CD4-positive, CD25-positive, alpha-beta regulatory T cell (primary cell): Measurements from ENCODE around the gene LRP1-AS. TPM values are rescaled to one million over a fixed set of nuclear protein-coding genes. Genes with fewer than 3 reads are reported as not detected.

Source experiments
- ATAC-seq, 2 donors: fragments of 150-1000 bp; cut with Tn5 transposase; one replicate each; pipeline ENCODE4 v1.10.0; 2021; ENCODE audit warnings: low read depth in 2 of 2, moderate number of reproducible peaks in 2 of 2, moderate library complexity in 1 of 2
- DNase-seq, 3 donors: peaks; one replicate each; pipeline versions ENCODE4 v3.0.0 to v3.0.0-alpha.2; 2012 to 2022; ENCODE audit warnings: mixed read lengths in 1 of 3
- H3K27ac ChIP-seq: one replicate; pipeline ENCODE4 v1.7.0; 2013; ENCODE audit warnings: mild to moderate bottlenecking, low read length; ENCODE audit not compliant: insufficient read depth, poor library complexity, severe bottlenecking
- H3K27me3 ChIP-seq: one replicate; pipeline ENCODE4 v1.7.0; 2013; ENCODE audit warnings: low read length; ENCODE audit not compliant: control insufficient read depth, insufficient read depth
- H3K36me3 ChIP-seq: one replicate; pipeline ENCODE4 v1.7.0; 2013; ENCODE audit warnings: mild to moderate bottlenecking, low read length, moderate library complexity; ENCODE audit not compliant: control insufficient read depth, insufficient read depth
- H3K4me1 ChIP-seq: 2 replicates; pipeline ENCODE4 v1.7.0; 2013; ENCODE audit warnings: mild to moderate bottlenecking, low read length; ENCODE audit not compliant: insufficient read depth, control insufficient read depth, poor library complexity, severe bottlenecking
- H3K4me3 ChIP-seq: one replicate; pipeline ENCODE4 v1.7.0; 2013; ENCODE audit warnings: low read depth, mild to moderate bottlenecking, low read length, moderate library complexity
- H3K9me3 ChIP-seq, 2 experiments: 1 replicate in 1 of 2; 2 replicates in 1 of 2; pipeline ENCODE4 v1.7.0; 2013; ENCODE audit warnings: low read length in 2 of 2, mild to moderate bottlenecking in 1 of 2, moderate library complexity in 1 of 2; ENCODE audit not compliant: control insufficient read depth in 2 of 2
- H3K27ac Mint-ChIP-seq, 3 donors: one replicate each; pipeline ENCODE4 v1.8.0; 2020 to 2022; ENCODE audit warnings: mild to moderate bottlenecking in 3 of 3, mixed read lengths in 3 of 3, moderate library complexity in 2 of 3
- H3K27me3 Mint-ChIP-seq: one replicate; pipeline ENCODE4 v1.8.0; 2022; ENCODE audit warnings: mild to moderate bottlenecking, mixed read lengths
- H3K36me3 Mint-ChIP-seq: one replicate; pipeline ENCODE4 v1.8.0; 2020; ENCODE audit warnings: mixed read lengths
- H3K4me1 Mint-ChIP-seq, 4 donors: one replicate each; pipeline ENCODE4 v1.8.0; 2020 to 2022; ENCODE audit warnings: mixed read lengths in 4 of 4, mild to moderate bottlenecking in 1 of 4
- H3K4me3 Mint-ChIP-seq, 4 donors: one replicate each; pipeline ENCODE4 v1.8.0; 2020 to 2022; ENCODE audit warnings: mild to moderate bottlenecking in 4 of 4, mixed read lengths in 4 of 4, moderate library complexity in 3 of 4
- H3K9me3 Mint-ChIP-seq, 7 donors: one replicate each; pipeline ENCODE4 v1.8.0; 2020 to 2022; ENCODE audit warnings: mixed read lengths in 7 of 7, mild to moderate bottlenecking in 3 of 7, moderate library complexity in 2 of 7
- polyA plus RNA-seq, 4 donors: library from polyadenylated mRNA; unstranded; fragments of 300-500 nt; fragmentation: Illumina TruSeq; gene quantifications; one replicate each; pipeline ENCODE4 v1.2.3, GENCODE V29; 2021
- total RNA-seq: library from RNA; stranded (reverse); gene quantifications from one replicate; pipeline ENCODE4 v1.2.3, GENCODE V29; 2022

The LRP1-AS gene
- total and polyA plus RNA-seq, 5 donors from 2014 or later: not detected

DNA sequence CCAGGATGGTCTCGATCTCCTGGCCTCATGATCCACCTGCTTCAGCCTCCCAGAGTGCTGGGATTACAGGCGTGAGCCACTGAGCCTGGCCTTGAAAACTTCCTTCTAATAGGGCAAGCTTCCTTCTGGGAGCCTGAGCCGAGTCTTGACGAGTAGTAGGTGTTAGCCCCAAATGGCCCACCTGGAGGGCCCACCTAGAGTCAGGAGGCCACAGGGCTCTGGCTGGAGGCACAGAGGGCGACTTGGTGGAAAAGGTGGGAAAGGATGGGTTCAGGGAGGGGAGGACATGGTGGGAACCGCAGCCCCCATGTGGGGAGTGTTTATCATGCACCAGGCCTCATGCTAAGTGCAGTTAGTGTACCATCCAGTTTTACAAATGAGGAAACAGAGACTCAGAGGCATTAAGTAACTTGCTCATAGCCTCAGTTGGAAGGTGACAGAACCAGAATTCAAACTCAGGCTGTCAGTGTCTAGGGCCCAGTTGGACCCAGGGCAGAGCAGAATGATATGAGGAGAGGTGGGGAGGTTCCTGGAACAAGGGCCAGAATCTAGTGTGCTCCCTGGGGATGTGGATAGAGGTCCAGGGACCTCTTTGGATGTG lies 3.1 kb upstream of the LRP1-AS start:
- Histone ChIP-seq H3K27me3 (no peaks in the 10 kb centered on the region), H3K27ac (no peak overlapping the region), H3K4me3 (no peak overlapping the region), H3K4me1 (no peaks in the 10 kb centered on the region), H3K9me3 (no peaks in the 10 kb centered on the region), H3K36me3 (no peaks in the 10 kb centered on the region)
- ATAC-seq (no peak), DNase-seq (no peak)
- Mint-ChIP-seq H3K9me3 (no peaks in the 10 kb centered on the region), H3K27me3 (peaks cover 9% of the 10 kb centered on the region), H3K36me3 (no peaks in the 10 kb centered on the region), H3K4me3 (no peak overlapping the region), H3K4me1 (no peaks in the 10 kb centered on the region), H3K27ac (no peak overlapping the region)

DNA sequence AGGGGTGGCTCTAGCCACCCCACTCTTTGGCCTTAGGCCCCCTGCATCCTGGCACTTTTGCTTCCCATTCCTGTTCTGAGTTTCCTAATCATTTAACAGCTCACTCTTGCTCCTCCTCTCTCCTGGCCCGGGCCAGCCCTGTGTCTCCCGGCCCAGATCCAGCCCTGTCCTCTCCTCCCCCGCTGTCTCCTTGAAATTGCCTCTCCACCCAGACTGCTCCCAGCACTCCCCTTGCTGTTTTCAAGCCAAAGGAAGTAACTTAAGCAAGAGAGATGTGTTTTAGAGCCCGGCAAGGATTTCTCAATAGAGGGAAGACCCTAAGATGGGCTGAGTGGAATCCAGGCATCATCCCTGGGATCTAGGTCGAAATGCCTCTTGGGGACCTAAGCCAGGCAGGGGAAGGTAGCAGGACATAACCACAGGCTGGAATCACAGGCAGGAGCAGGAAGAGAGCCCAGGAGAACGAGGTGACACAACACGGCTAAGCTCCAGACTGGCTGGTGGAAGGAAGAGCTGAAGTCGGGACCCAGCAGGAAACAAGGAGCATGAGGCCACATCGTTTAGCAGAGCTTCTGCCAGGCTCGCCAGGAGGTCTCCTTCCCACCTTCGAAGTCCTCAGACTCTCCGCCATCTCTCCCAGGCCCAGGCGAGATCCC lies 2.0 kb upstream of the LRP1-AS start:
- DNase-seq: no peak
- no peak overlapping the region for H3K27ac Mint-ChIP-seq
- no peaks in the 10 kb centered on the region for H3K4me1 Mint-ChIP-seq
- Histone ChIP-seq H3K27me3 (no peaks in the 10 kb centered on the region), H3K4me1 (no peaks in the 10 kb centered on the region), H3K27ac (no peak overlapping the region), H3K4me3 (no peak overlapping the region), H3K9me3 (no peaks in the 10 kb centered on the region), H3K36me3 (no peaks in the 10 kb centered on the region)
- H3K27me3 Mint-ChIP-seq: peaks cover 9% of the 10 kb centered on the region
- no peak overlapping the region for H3K4me3 Mint-ChIP-seq
- no peak for ATAC-seq
- H3K9me3 Mint-ChIP-seq: no peaks in the 10 kb centered on the region
- no peaks in the 10 kb centered on the region for H3K36me3 Mint-ChIP-seq

DNA sequence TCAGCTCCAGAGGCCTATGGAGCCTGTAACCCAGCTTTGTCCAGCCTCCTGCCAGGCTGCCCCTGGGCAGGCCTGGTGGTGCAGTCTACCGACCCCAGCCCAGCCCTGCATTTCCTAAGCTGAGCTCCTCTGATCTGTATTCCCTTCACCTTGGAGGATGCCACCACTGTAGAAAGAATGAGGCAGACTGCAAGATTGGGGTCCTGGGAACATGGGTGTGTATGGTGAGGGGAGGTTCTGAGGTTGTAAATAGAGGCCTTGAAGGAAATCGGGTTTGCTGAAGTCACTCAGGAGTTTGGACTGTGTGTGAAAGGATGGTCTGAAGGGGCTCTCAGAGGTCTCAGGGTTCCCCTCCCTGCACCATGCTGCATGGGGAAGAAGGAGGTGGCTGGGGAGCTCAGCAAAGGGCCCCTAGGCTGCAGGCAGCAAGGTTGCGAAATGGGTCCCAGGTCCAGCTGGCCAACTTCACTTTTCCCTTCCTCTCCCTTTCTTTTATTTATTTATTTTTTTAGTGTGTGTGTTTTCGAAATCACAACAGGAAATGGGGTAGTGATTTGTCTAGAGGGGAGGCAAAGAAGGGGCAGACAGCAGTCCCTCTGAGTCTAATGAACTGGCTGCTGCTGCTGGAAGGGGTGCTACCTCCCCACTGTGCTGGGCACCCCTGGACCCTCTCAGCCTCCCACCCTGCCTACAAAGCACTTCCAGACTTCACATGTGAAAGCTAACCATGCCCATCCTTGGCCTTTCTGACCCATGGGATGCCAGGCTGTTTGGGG lies 1.2 kb upstream of the LRP1-AS start:
- Histone ChIP-seq H3K36me3 (no peaks in the 10 kb centered on the region), H3K27me3 (no peaks in the 10 kb centered on the region), H3K27ac (no peak overlapping the region), H3K9me3 (no peaks in the 10 kb centered on the region), H3K4me3 (no peak overlapping the region), H3K4me1 (no peaks in the 10 kb centered on the region)
- no peaks in the 10 kb centered on the region for H3K36me3 Mint-ChIP-seq
- no peaks in the 10 kb centered on the region for H3K9me3 Mint-ChIP-seq
- DNase-seq (no peak), ATAC-seq (no peak)
- no peaks in the 10 kb centered on the region for H3K4me1 Mint-ChIP-seq
- H3K27me3 Mint-ChIP-seq: peaks cover 9% of the 10 kb centered on the region
- H3K4me3 Mint-ChIP-seq: no peak overlapping the region
- H3K27ac Mint-ChIP-seq: no peak overlapping the region

DNA sequence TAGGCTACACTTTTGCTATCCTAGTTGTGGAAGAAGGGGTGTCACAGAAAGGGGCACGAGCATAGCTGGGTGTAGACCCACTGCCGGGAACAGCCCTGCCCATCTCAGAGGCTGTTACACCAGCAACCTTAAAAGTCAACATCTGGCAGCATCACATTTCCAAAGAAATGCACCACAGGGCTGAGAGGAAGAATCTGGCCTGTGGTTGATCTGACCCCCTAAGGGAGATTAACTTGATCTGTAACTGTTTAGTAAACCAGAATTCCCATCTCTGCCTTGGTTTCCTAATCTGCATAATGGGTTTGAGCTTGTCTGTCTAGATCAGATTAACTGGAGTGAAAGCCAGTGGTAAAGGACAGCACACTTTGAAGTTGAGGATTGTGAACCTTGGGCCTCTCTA lies 1.3 kb downstream of the LRP1-AS start:
- no peak overlapping the region for H3K4me3 Mint-ChIP-seq
- no peaks in the 10 kb centered on the region for H3K9me3 Mint-ChIP-seq
- no peak for ATAC-seq
- no peak overlapping the region for H3K27ac ChIP-seq
- no peak for DNase-seq
- peaks cover 0 to 2% (median 0%) of the 10 kb centered on the region in 4 donors for H3K4me1 Mint-ChIP-seq
- H3K27me3 Mint-ChIP-seq: no peaks in the 10 kb centered on the region
- H3K9me3 ChIP-seq: no peaks in the 10 kb centered on the region
- no peaks in the 10 kb centered on the region for H3K27me3 ChIP-seq
- no peak overlapping the region for H3K27ac Mint-ChIP-seq
- H3K4me3 ChIP-seq: no peak overlapping the region
- no peaks in the 10 kb centered on the region for H3K36me3 ChIP-seq
- H3K4me1 ChIP-seq: no peaks in the 10 kb centered on the region
- no peaks in the 10 kb centered on the region for H3K36me3 Mint-ChIP-seq

DNA sequence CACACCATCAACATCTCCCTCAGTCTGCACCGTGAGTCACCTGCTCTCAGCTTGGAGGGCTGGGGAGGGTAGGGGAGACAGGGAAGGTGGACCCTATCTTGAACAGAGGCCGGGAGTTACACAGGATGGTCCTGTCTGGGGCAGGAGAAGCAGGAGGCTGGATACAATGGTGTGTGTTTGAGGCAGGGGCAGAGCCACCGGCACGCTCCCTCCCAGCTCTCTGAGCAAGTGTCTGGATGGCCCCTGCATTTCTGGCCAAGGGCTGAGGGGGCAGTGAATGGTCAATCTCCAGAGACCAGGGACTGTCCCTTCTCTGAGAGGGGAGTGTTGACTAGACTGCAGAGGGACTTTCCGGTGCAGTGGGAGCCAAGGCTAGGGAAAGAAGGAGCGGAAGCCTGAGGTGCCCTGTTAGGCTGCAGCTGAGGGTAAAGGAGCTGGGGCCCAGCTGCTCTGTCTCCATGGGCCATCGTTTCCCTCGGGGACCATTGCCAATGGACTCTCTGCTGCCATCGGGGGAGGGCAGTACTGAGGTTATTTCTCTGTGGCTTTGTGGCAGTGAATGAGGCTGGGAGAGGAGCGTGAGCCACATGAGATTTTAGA lies 1.9 kb downstream of the LRP1-AS start:
- ATAC-seq (no peak), DNase-seq (no peak)
- Mint-ChIP-seq H3K4me3 (no peak overlapping the region), H3K36me3 (no peaks in the 10 kb centered on the region), H3K27me3 (no peaks in the 10 kb centered on the region), H3K27ac (no peak overlapping the region), H3K4me1 (peaks cover 0 to 2% (median 0%) of the 10 kb centered on the region in 4 donors), H3K9me3 (no peaks in the 10 kb centered on the region)
- H3K4me3 ChIP-seq: no peak overlapping the region
- H3K9me3 ChIP-seq: no peaks in the 10 kb centered on the region
- no peaks in the 10 kb centered on the region for H3K4me1 ChIP-seq
- H3K27me3 ChIP-seq: no peaks in the 10 kb centered on the region
- no peak overlapping the region for H3K27ac ChIP-seq
- H3K36me3 ChIP-seq: no peaks in the 10 kb centered on the region

DNA sequence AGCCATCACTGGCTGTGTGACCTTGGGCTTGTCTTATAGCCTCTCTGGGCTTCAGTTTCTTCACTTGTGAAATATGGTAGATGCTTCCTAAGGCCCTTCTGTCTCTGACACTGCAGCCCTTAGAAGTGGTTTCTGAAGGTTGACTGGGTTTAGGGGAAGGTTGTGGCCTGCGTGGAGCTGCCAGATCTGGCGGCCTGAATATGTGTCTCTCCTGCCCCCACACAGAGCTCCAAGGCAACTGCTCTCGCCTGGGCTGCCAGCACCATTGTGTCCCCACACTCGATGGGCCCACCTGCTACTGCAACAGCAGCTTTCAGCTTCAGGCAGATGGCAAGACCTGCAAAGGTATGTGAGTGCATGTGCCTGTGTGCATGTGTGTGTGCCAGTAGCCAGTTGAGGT lies 4.0 kb downstream of the LRP1-AS start:
- Mint-ChIP-seq H3K27ac (no peak overlapping the region), H3K9me3 (no peaks in the 10 kb centered on the region), H3K4me1 (peaks cover 0 to 2% (median 0%) of the 10 kb centered on the region in 4 donors), H3K36me3 (peaks cover 4% of the 10 kb centered on the region), H3K4me3 (no peak overlapping the region), H3K27me3 (no peaks in the 10 kb centered on the region)
- Histone ChIP-seq H3K27me3 (no peaks in the 10 kb centered on the region), H3K27ac (no peak overlapping the region), H3K4me3 (no peak overlapping the region), H3K4me1 (no peaks in the 10 kb centered on the region), H3K36me3 (no peaks in the 10 kb centered on the region), H3K9me3 (no peaks in the 10 kb centered on the region)
- ATAC-seq (peak in 1 of 2 donors; percentile 23), DNase-seq (no peak)

DNA sequence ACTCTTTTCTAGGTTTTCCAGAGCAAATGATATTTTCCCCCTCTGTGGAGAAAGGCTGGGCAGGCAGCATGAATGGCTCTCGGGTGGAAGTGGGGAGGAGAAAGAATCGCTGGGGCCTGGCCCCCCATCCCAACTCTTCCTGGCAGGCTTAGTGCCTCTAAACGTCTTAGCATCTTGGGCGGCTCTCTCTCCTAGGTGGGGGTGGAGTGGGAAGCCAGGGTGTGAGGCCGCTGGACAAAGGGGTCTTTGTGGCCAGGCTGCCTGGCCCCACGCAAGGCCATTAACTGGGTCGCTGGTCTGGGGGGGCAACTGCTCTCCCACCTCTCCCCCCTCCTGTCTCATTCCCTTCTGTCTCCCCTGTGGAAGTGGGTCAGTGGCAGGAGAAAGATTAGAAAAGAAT lies 4.7 kb downstream of the LRP1-AS start:
- Histone ChIP-seq H3K9me3 (no peaks in the 10 kb centered on the region), H3K36me3 (no peaks in the 10 kb centered on the region), H3K27me3 (no peaks in the 10 kb centered on the region), H3K4me1 (no peaks in the 10 kb centered on the region), H3K27ac (no peak overlapping the region), H3K4me3 (no peak overlapping the region)
- ATAC-seq (no peak), DNase-seq (no peak)
- Mint-ChIP-seq H3K36me3 (peaks cover 4% of the 10 kb centered on the region), H3K9me3 (no peaks in the 10 kb centered on the region), H3K27ac (no peak overlapping the region), H3K27me3 (no peaks in the 10 kb centered on the region), H3K4me1 (peaks cover 0 to 2% (median 0%) of the 10 kb centered on the region in 4 donors), H3K4me3 (no peak overlapping the region)
